RWPE2 (cell line): ENCODE data around the gene DYNLT2B.
"Not testable (repeated sequence)": the region's sequence is repeated elsewhere in the genome, so short reads cannot be mapped to it uniquely, and the experiment has no call there.

Experiments used
- ATAC-seq: fragments of 200-7000 bp; cut with Tn5 transposase; 3 replicates; pipeline ENCODE4 v1.9.1; 2021; ENCODE audit warnings: low read depth
- DNase-seq: peaks from one replicate; pipeline ENCODE4 v3.0.0-alpha.2; 2020; ENCODE audit warnings: low spot score
- H3K27ac ChIP-seq: fragments of 450-650 bp; 2 replicates; pipeline ENCODE4 v1.5.1; 2017; ENCODE audit warnings: mild to moderate bottlenecking; ENCODE audit not compliant: poor library complexity, severe bottlenecking
- H3K27me3 ChIP-seq: fragments of 250-450 bp; sonication (Bioruptor Pico); 2 replicates; pipeline ENCODE4 v1.5.1; 2021; ENCODE audit warnings: mild to moderate bottlenecking, moderate library complexity; ENCODE audit not compliant: insufficient read depth, poor library complexity, severe bottlenecking
- H3K36me3 ChIP-seq: fragments of 250-450 bp; sonication (Bioruptor Pico); 2 replicates; pipeline ENCODE4 v1.5.1; 2020; ENCODE audit warnings: low read depth, mild to moderate bottlenecking, moderate library complexity
- H3K4me1 ChIP-seq: fragments of 250-450 bp; sonication (Bioruptor Pico); 2 replicates; pipeline ENCODE4 v1.5.1; 2021; ENCODE audit warnings: mild to moderate bottlenecking, moderate library complexity; ENCODE audit not compliant: insufficient read depth, poor library complexity, severe bottlenecking
- H3K4me3 ChIP-seq: fragments of 250-450 bp; sonication (Bioruptor Pico); 2 replicates; pipeline ENCODE4 v1.5.1; 2021; ENCODE audit warnings: mild to moderate bottlenecking, moderate library complexity; ENCODE audit not compliant: severe bottlenecking
- H3K9me3 ChIP-seq: fragments of 250-450 bp; sonication (Bioruptor Pico); 2 replicates; pipeline ENCODE4 v1.5.1; 2021; ENCODE audit warnings: mild to moderate bottlenecking, moderate library complexity; ENCODE audit not compliant: severe bottlenecking
- TF ChIP-seq, protein P1 (sequence below): fragments of 450-650 bp; IDR thresholded peaks from one replicate; pipeline ENCODE4 v1.5.1; 2017; ENCODE audit warnings: mild to moderate bottlenecking, moderate library complexity; ENCODE audit not compliant: poor library complexity, severe bottlenecking

Gene DYNLT2B

DNA sequence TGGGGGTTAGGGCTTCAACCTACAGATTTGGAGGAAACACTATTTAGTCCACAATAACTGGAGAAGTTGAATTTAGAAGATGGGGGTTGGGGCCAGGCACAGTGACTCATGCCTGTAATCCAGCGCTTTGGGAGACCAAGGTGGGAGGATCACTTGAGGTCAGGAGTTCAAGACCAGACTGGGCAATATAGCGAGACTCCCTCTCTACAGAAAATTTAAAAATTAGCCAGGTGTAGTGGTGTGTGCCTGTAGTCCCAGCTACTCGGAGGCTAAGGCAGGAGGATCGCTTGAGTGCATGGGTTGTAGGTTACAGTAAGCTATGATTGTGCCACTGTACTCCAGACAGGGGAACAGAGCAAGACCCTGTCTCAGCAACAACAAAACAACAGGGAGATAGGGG lies 5.0 kb upstream of the DYNLT2B start:
- Histone ChIP-seq H3K27ac (no peak overlapping the region), H3K36me3 (no peaks in the 10 kb centered on the region), H3K9me3 (no peaks in the 10 kb centered on the region), H3K27me3 (no peaks in the 10 kb centered on the region), H3K4me1 (peaks cover 11% of the 10 kb centered on the region), H3K4me3 (no peak overlapping the region)
- ATAC-seq (no peak), DNase-seq (no peak)
- TF ChIP-seq, protein P1, sequence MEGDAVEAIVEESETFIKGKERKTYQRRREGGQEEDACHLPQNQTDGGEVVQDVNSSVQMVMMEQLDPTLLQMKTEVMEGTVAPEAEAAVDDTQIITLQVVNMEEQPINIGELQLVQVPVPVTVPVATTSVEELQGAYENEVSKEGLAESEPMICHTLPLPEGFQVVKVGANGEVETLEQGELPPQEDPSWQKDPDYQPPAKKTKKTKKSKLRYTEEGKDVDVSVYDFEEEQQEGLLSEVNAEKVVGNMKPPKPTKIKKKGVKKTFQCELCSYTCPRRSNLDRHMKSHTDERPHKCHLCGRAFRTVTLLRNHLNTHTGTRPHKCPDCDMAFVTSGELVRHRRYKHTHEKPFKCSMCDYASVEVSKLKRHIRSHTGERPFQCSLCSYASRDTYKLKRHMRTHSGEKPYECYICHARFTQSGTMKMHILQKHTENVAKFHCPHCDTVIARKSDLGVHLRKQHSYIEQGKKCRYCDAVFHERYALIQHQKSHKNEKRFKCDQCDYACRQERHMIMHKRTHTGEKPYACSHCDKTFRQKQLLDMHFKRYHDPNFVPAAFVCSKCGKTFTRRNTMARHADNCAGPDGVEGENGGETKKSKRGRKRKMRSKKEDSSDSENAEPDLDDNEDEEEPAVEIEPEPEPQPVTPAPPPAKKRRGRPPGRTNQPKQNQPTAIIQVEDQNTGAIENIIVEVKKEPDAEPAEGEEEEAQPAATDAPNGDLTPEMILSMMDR, result no peak

DNA sequence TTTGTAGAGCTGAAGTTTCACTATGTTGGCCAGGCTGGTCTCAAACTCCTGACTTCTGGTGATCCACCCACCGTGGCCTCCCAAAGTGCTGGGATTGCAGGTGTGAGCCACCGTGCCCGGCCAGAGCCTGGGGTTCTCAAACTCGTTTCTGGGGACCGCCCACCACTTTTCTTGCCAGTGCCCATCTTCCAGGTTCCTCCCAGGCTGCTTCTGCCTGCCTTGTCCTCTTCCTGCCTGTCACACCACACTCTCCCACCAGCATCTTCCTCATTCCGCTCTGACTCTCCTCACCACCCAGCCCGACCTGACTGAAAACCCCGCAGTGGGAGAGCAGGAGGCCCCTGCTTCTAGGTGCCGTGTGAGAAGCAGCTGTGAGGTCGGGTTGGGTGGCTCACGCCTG lies 3.1 kb upstream of the DYNLT2B start:
- H3K4me1 ChIP-seq, result peaks cover 16% of the 10 kb centered on the region
- H3K36me3 ChIP-seq, result peaks cover 4% of the 10 kb centered on the region
- TF ChIP-seq, protein P1, result no peak
- H3K27ac ChIP-seq, result peak overlapping the region; percentile 80
- no peak for DNase-seq
- no peaks in the 10 kb centered on the region for H3K9me3 ChIP-seq
- no peak for ATAC-seq
- H3K4me3 ChIP-seq, result no peak overlapping the region
- H3K27me3 ChIP-seq, result no peaks in the 10 kb centered on the region

GRCh38 chr3:196320137-196320536 lies 2.1 kb upstream of the DYNLT2B start:
- DNase-seq (no peak), ATAC-seq (peak; percentile 79)
- Histone ChIP-seq H3K9me3 (no peaks in the 10 kb centered on the region), H3K4me3 (no peak overlapping the region), H3K27me3 (no peaks in the 10 kb centered on the region), H3K36me3 (peaks cover 12% of the 10 kb centered on the region), H3K27ac (peak overlapping the region; percentile 80), H3K4me1 (peaks cover 19% of the 10 kb centered on the region)
- TF ChIP-seq, protein P1, result no peak

- H3K9me3 ChIP-seq, ATAC-seq: not testable (repeated sequence)
- peak overlapping the region; percentile 80 for H3K27ac ChIP-seq
Observed at GRCh38 chr3:196316799-196317686, 997 bp downstream of the DYNLT2B start.

DNA sequence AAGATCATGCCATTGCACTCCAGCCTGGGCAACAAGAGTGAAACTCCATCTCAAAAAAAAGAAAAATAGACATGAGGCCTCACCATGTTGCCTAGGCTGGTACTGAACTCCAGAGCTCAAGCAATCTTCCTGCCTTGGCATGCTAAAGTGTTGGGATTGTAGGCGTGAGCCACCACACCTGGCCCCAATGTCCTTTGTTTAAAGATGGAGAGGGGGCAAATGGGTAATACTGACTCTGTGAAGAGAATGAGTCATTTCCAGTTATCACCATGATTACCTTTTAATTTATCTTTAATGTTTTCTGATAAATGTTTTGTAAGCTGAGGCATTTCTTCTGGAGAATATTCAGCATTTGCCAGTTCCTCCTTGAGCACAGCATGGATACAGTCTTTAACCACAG lies 2.2 kb downstream of the DYNLT2B start:
- no peaks in the 10 kb centered on the region for H3K9me3 ChIP-seq
- peaks cover 19% of the 10 kb centered on the region for H3K4me1 ChIP-seq
- TF ChIP-seq, protein P1, result no peak
- no peak overlapping the region for H3K4me3 ChIP-seq
- no peak for ATAC-seq
- peak overlapping the region; percentile 14 for H3K27ac ChIP-seq
- no peak for DNase-seq
- H3K36me3 ChIP-seq, result peaks cover 16% of the 10 kb centered on the region
- no peaks in the 10 kb centered on the region for H3K27me3 ChIP-seq

More at GRCh38 chr3:196316799-196317686, 997 bp downstream of the DYNLT2B start:
- not testable (repeated sequence) for H3K27me3 ChIP-seq, DNase-seq
- Histone ChIP-seq H3K4me1 (peaks cover 19% of the 10 kb centered on the region), H3K4me3 (peak overlapping the region; percentile 84), H3K36me3 (peaks cover 16% of the 10 kb centered on the region)
